Measurements from ENCODE around the gene MYZAP.

The MYZAP gene

DNA sequence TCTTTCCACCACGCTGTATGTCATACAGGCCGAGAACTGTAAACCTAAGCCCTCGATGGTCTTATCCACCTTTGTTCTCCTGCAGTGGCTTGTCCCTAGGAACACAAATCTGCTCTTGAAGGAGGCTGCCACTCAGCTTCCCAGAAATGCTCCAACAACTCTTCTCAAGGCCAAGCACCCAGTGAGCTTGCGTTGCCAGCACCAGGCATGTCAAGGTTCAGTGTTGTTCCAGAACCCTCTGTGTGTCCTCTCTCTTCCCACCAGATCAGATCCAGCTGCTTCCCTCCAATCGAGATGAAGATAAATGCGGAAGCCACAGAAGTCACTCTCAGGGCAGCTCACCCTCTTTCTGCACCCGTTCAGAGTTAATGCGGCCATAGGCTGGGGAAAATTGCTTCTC, 11.3 kb upstream of the MYZAP start:
- TF ChIP-seq CTCF (conservative IDR thresholded peaks at IDR 0.05; ENCODE audit: low read depth, low read length), result no peak
- no peak for DNase-seq (ENCODE audit: low read depth)
- no peak overlapping the region for H3K4me3 ChIP-seq (ENCODE audit: low read depth, low read length)

DNA sequence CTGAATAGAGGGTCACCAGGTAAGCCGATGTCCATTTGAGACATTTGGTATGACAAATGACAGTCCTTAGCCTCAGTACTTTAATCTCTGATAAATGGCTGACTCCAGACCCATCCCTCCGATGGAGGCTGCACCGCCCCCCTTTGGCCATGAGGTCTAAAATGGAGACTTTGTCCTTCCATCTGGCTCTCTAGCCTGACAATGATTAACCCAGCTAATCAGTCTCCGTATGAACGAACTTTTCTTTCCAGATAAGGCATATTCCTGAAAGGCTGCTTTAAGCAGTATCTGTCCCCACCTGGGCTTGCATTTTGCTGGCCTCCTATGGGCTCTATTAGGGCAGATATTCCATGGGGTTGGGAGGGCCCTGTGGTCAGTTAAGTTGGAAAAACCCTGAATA, 10.8 kb upstream of the MYZAP start:
- no peak for DNase-seq (ENCODE audit: low read depth)

GRCh38 chr15:57582090-57582489, 9.6 kb upstream of the MYZAP start:
- DNase-seq (ENCODE audit: low read depth), result no peak
- no peak overlapping the region for H3K4me3 ChIP-seq (ENCODE audit: low read depth, low read length)
- TF ChIP-seq CTCF (conservative IDR thresholded peaks at IDR 0.05; ENCODE audit: low read depth, low read length), result no peak

More for the DNA sequence above, 10.8 kb upstream of the MYZAP start:
- no peak for TF ChIP-seq CTCF (conservative IDR thresholded peaks at IDR 0.05; ENCODE audit: low read depth, low read length)
- H3K4me3 ChIP-seq (ENCODE audit: low read depth, low read length), result no peak overlapping the region

DNA sequence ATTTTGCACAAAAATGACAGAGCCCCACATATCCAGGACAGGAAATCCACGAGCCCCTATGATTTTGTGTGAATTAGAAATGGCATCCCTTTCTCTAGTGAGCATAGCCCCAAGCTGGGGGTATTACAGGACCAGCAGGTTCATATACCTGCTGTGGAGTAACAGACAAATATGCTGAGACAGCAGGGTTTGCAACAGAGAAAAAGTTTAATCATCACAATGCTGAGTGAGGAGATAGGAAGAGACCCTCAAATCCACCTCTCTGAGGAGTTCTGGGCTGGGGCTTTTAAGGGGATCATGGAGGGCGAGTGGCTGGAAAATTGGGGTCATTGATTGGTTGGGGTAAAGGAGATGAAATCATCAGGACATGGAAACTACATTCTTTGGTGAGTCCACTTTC, 8.4 kb upstream of the MYZAP start:
- no peak overlapping the region for H3K4me3 ChIP-seq (ENCODE audit: low read depth, low read length)
- no peak for DNase-seq (ENCODE audit: low read depth)
- no peak for TF ChIP-seq CTCF (conservative IDR thresholded peaks at IDR 0.05; ENCODE audit: low read depth, low read length)

DNA sequence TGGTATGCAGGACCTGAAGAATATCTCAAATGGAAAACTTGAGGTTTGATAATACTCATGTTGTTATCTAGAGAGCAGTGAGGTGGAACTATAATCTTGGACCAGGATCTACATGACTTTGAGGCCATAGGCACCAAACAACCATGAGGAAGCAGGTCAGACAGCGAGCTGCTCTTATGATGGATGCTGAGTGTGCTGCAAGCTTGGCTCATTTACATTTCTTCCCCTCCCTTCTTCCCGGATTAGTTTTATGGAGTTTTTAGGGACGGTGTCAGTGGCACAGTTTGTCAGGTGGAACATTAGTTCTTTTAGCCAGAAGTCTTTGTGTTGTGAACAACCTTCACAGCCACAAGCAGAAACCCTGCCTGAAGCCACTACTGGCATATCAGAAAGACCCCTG, 8.0 kb upstream of the MYZAP start:
- no peak overlapping the region for H3K4me3 ChIP-seq (ENCODE audit: low read depth, low read length)
- no peak for DNase-seq (ENCODE audit: low read depth)
- no peak for TF ChIP-seq CTCF (conservative IDR thresholded peaks at IDR 0.05; ENCODE audit: low read depth, low read length)

DNA sequence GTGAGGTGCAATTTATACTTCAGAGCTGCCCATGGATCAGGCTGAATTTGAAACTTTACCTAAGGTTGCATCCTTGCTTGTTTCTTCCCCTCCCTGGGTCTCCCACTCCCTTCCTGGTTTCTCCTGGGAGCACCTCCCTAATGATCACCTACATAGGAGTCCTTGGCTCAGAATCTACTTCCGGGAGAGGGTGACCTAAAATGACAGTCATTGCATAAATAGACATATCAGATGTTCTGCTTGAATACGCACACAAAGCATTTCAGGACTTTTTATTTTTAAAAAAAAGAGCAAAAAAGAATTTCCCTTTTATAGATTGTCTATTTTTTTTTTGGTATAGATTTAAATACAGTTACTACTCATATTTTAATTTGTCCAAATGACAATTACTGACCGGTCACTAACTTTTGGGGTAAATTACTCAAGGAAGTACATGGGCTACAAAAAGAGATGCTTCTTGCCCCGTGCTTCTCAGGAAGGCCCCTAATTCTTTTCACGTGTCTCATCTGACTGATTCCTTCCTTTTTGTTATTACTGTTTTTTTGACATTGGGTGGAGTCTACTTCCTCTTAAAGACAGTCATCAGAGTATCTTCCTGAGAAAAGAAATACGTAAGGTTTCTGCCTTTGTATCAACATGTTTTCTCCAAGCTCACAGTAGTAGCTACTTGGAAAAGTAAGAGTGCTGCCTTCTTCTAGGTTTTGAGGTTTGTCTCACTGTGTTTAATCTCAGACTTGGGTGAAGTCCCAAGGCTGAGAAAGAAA, 4.9 kb upstream of the MYZAP start:
- H3K4me3 ChIP-seq (ENCODE audit: low read depth, low read length), result no peak overlapping the region
- DNase-seq (ENCODE audit: low read depth), result no peak
- TF ChIP-seq CTCF (conservative IDR thresholded peaks at IDR 0.05; ENCODE audit: low read depth, low read length), result no peak

GRCh38 chr15:57589281-57589680, 2.4 kb upstream of the MYZAP start:
- H3K4me3 ChIP-seq (ENCODE audit: low read depth, low read length), result no peak overlapping the region
- DNase-seq (ENCODE audit: low read depth), result no peak
- TF ChIP-seq CTCF (conservative IDR thresholded peaks at IDR 0.05; ENCODE audit: low read depth, low read length), result no peak
